ENCODE results near the gene ZNF837.

ZNF837 gene

GRCh38 chr19:58319241-58319640 lies 61.6 kb downstream of the ZNF837 start:
- no peak for DNase-seq (ENCODE audit: low read depth)
- TF ChIP-seq CTCF (IDR thresholded peaks at IDR 0.05; ENCODE audit: low read depth, low read length) = no peak
- TF ChIP-seq POLR2A (IDR thresholded peaks at IDR 0.05; ENCODE audit: extremely low read depth, insufficient read length) = no peak
- no peak for TF ChIP-seq MAX (IDR thresholded peaks at IDR 0.05; ENCODE audit: low read depth, low read length)
- TF ChIP-seq MYC (IDR thresholded peaks at IDR 0.05; ENCODE audit: low read depth, low read length) = no peak
- H3K4me3 ChIP-seq (ENCODE audit: low read depth, low read length) = no peak overlapping the region

- TF ChIP-seq MAX (IDR thresholded peaks at IDR 0.05; ENCODE audit: low read depth, low read length) = no peak
- no peak for TF ChIP-seq POLR2A (IDR thresholded peaks at IDR 0.05; ENCODE audit: extremely low read depth, insufficient read length)
- no peak for DNase-seq (ENCODE audit: low read depth)
- no peak overlapping the region for H3K4me3 ChIP-seq (ENCODE audit: low read depth, low read length)
Measured at GRCh38 chr19:58318297-58318696, 62.5 kb downstream of the ZNF837 start.
